NT2/D1 (cell line): Measurements from ENCODE around the gene KRT4.

ENCODE experiments used
- SUZ12 ChIP-seq: IDR thresholded peaks from 2 replicates; pipeline ENCODE4 v1.6.1; 2011; ENCODE audit not compliant: insufficient read length, insufficient read depth; ENCODE audit errors: extremely low read depth
- YY1 ChIP-seq: IDR thresholded peaks from 2 replicates; pipeline ENCODE4 v1.6.1; 2011; ENCODE audit not compliant: insufficient read length, insufficient read depth
- ZNF274 ChIP-seq: IDR thresholded peaks from 2 replicates; pipeline ENCODE4 v1.6.1; 2011; ENCODE audit warnings: mild to moderate bottlenecking, low read depth, low read length

DNA sequence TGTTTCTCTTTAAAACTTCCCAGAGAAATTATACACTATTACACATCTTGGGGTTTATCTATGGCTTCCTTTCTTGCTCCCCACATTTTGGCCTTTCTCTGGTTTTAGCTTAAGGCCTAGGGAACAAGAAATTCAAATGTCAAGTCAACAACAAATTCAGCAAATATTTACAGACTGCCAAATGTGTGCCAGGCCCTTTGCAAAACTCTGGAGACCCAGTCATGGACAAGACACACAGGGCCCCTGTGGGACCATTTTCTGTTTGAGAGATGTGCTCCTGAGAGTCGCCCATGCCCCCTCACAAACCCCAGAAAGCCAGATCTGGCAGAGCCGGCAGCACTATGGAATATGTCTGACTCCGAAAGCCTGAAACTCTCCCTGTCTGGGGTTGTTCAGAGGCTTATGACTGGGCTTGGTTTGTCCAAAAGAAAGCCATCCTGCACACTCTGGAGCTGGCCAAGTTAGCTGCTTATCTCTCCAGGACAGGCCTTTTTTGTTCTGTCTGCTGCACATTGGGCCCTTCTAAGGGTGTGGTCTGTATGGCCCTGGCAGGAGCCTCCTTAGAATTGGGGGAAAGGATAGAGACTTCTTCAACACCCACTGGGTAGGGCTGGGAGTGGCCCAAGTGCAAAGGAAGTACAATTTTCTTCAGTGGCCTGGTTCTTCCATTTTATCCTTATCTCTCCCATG lies 16.9 kb downstream of the KRT4 start:
- TF ChIP-seq YY1 = no peak
- TF ChIP-seq SUZ12 = no peak
- no peak for TF ChIP-seq ZNF274
